Measurements from ENCODE around the gene SPATA12.

- no peak for TF ChIP-seq CTCF (conservative IDR thresholded peaks at IDR 0.05; ENCODE audit: low read length)
- TF ChIP-seq EZH2phosphoT487 (IDR thresholded peaks at IDR 0.05; ENCODE audit: borderline replicate concordance), result no peak
Measured at GRCh38 chr3:57080171-57080570, 19.7 kb downstream of the SPATA12 start.
